HEK293T (cell line): ENCODE measurements around the gene ACVR1.

Source experiments
- CTCF ChIA-PET: fragments of 350-600 bp; formaldehyde crosslinking; extraction: SDS; loops from one replicate; lab custom pipeline; 2021; ENCODE audit warnings: antibody characterized with exemption, inconsistent platforms; lab: Yijun Ruan, JAX
- POLR2A ChIA-PET: fragments of 350-600 bp; formaldehyde crosslinking; extraction: SDS; loops from one replicate; lab custom pipeline; 2020; ENCODE audit warnings: antibody characterized with exemption, inconsistent platforms; lab: Yijun Ruan, JAX
- DNase-seq: peaks from one replicate; pipeline ENCODE4 v3.0.0; 2012; ENCODE audit warnings: mixed read lengths; ENCODE audit errors: extremely low spot score
- ARNT ChIP-seq: fragments of 450-650 bp; IDR thresholded peaks from 2 replicates; pipeline ENCODE4 v1.6.1; 2017; ENCODE audit warnings: mild to moderate bottlenecking
- BHLHE40 ChIP-seq: fragments of 450-650 bp; IDR thresholded peaks from 2 replicates; pipeline ENCODE4 v1.6.1; 2016; ENCODE audit warnings: mild to moderate bottlenecking, moderate library complexity, borderline replicate concordance
- CTBP1 ChIP-seq: fragments of 450-650 bp; IDR thresholded peaks from 2 replicates; pipeline ENCODE4 v1.6.1; 2016; ENCODE audit warnings: borderline replicate concordance
- ELF4 ChIP-seq: fragments of 450-650 bp; IDR thresholded peaks from 2 replicates; pipeline ENCODE4 v1.6.1; 2017; ENCODE audit warnings: antibody characterized with exemption
- FOXA1 ChIP-seq: fragments of 450-650 bp; IDR thresholded peaks from 2 replicates; pipeline ENCODE4 v1.6.1; 2016; ENCODE audit warnings: mild to moderate bottlenecking
- FOXK2 ChIP-seq: fragments of 450-650 bp; IDR thresholded peaks from 2 replicates; pipeline ENCODE4 v1.6.1; 2016; ENCODE audit warnings: mild to moderate bottlenecking
- FOXM1 ChIP-seq: fragments of 450-650 bp; IDR thresholded peaks from 2 replicates; pipeline ENCODE4 v1.6.1; 2017; ENCODE audit warnings: mild to moderate bottlenecking, borderline replicate concordance
- HDGF ChIP-seq: fragments of 450-650 bp; IDR thresholded peaks from 2 replicates; pipeline ENCODE4 v1.6.1; 2017; ENCODE audit warnings: antibody characterized with exemption, borderline replicate concordance
- L3MBTL2 ChIP-seq: fragments of 450-650 bp; conservative IDR thresholded peaks from 2 replicates; pipeline ENCODE4 v1.6.1; 2016; ENCODE audit warnings: mild to moderate bottlenecking
- LEF1 ChIP-seq: fragments of 450-650 bp; IDR thresholded peaks from 2 replicates; pipeline ENCODE4 v1.6.1; 2017; ENCODE audit warnings: mild to moderate bottlenecking, borderline replicate concordance
- NFRKB ChIP-seq: fragments of 450-650 bp; IDR thresholded peaks from 2 replicates; pipeline ENCODE4 v1.6.1; 2016; ENCODE audit warnings: mild to moderate bottlenecking, moderate library complexity
- PKNOX1 ChIP-seq: fragments of 450-650 bp; IDR thresholded peaks from 2 replicates; pipeline ENCODE4 v1.6.1; 2016
- SP1 ChIP-seq: fragments of 450-650 bp; IDR thresholded peaks from 2 replicates; pipeline ENCODE4 v1.6.1; 2017
- SUZ12 ChIP-seq: fragments of 450-650 bp; IDR thresholded peaks from 2 replicates; pipeline ENCODE4 v1.6.1; 2016; ENCODE audit warnings: mild to moderate bottlenecking
- TARDBP ChIP-seq: fragments of 450-650 bp; IDR thresholded peaks from 2 replicates; pipeline ENCODE4 v1.6.1; 2016
- ZNF384 ChIP-seq: fragments of 450-650 bp; IDR thresholded peaks from 2 replicates; pipeline ENCODE4 v1.6.1; 2016

ACVR1 gene

GRCh38 chr2:157866666-157867642 is 9.2 kb downstream of the ACVR1 start:
- TF ChIP-seq SP1 (no peak), ELF4 (no peak), ZNF384 (no peak), LEF1 (no peak), NFRKB (no peak), L3MBTL2 (no peak), HDGF (no peak), FOXM1 (no peak), ARNT (no peak), TARDBP (no peak), PKNOX1 (no peak), FOXA1 (no peak), SUZ12 (no peak), FOXK2 (no peak), BHLHE40 (no peak), CTBP1 (no peak)
- POLR2A ChIA-PET, result interaction anchor here (1.5 kb wide), 1 partner anchor 10 kb away, joined by 6 read pairs; the partner anchor contains the start of gene ACVR1
- CTCF ChIA-PET, result no interaction called here
- no peak for DNase-seq

GRCh38 chr2:157866202-157866601 is 9.9 kb downstream of the ACVR1 start:
- TF ChIP-seq ELF4 (no peak), NFRKB (no peak), SUZ12 (no peak), HDGF (no peak), LEF1 (no peak), BHLHE40 (no peak), ZNF384 (no peak)
- ChIA-PET POLR2A (interaction anchor here (1.5 kb wide), 1 partner anchor 10 kb away, joined by 6 read pairs; the partner anchor contains the start of gene ACVR1), CTCF (interaction anchor here (0.6 kb wide), 1 partner anchor 10 kb away, joined by 3 read pairs; no protein-coding TSS in a partner anchor)
- DNase-seq, result no peak

DNA sequence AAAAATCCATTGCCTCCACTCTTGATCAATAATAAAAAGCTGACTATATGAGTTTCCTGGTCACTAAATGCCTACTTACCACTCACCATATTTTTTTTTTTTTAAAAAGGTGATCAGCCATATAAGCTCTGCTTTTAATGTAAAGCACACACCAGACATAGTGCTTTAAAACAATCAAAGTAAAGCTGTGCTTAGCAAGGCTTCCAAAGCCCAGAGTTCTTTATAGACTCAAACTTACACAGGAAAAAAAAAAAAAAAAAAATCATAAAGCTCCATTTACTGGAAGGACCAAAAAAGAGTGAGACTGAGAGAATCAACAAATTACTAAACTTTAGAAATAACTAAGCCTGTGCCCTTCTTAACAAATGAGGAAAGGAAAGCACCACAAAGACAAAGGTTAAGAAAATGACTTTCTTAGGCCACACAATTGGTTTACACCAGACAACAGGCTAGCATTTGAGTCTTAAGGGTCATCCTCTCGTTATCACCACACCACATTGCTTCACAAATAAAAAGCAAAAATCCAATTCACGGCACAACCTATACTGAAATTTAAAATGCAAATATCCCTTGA is 11.2 kb downstream of the ACVR1 start:
- ChIA-PET CTCF (no interaction called here), POLR2A (interaction anchor here (0.8 kb wide), 1 partner anchor 10 kb away, joined by 3 read pairs; no protein-coding TSS in a partner anchor)
- no peak for DNase-seq
- TF ChIP-seq TARDBP, result no peak
- no peak for TF ChIP-seq SP1
- no peak for TF ChIP-seq PKNOX1

DNA sequence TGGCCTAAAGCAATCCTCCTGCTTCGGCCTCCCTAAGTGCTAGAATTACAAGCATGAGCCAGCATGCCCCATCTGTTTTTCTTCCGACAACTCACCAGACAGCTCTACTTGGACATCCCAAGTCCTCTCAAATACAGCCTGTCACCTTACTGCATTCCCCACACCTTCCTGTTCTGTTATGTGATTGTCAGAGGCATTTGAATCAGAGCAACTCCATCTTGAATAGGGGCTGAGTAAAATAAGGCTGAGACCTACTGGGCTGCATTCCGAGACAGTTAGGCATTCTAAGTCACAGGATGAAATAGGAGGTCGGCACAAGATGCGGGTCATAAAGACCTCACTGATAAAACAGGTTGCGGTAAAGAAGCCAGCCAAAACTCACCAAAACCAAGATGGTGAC is 17.3 kb downstream of the ACVR1 start:
- POLR2A ChIA-PET, result no interaction called here
- DNase-seq, result no peak
- CTCF ChIA-PET, result no interaction called here
- TF ChIP-seq CTBP1, result no peak
- no peak for TF ChIP-seq LEF1
- no peak for TF ChIP-seq FOXA1
- no peak for TF ChIP-seq ELF4
- no peak for TF ChIP-seq BHLHE40
- TF ChIP-seq ARNT, result no peak

- ChIA-PET POLR2A (no interaction called here), CTCF (no interaction called here)
- TF ChIP-seq FOXA1, result no peak
- no peak for DNase-seq
Measured at GRCh38 chr2:157857881-157858280, 18.2 kb downstream of the ACVR1 start.

- no peak for DNase-seq
- POLR2A ChIA-PET, result no interaction called here
- TF ChIP-seq HDGF (no peak), L3MBTL2 (no peak), TARDBP (no peak), FOXM1 (no peak), ARNT (no peak), SP1 (no peak)
- CTCF ChIA-PET, result interaction anchor here (0.8 kb wide), 1 partner anchor 13 kb away, joined by 3 read pairs; no protein-coding TSS in a partner anchor
Measured at GRCh38 chr2:157856187-157856515, 20.0 kb downstream of the ACVR1 start.

DNA sequence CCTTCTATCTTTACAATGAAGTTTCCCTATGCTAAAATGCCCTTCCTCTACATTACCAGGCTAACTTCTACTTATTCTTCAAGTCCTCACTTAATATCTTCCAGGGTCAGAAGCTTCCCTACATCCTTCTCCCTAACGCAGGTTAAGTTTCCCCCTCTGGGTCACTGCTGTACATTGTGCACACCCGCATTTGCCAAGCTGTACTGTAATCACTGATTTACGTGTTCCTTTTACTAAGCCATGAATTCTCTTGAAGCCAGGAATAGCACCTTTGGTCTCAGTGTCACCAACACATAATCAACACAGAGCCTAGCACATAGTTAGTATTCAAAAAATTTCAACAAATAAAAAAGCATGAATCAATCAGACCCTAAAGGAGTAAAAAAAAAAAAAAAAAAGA is 22.3 kb downstream of the ACVR1 start:
- ChIA-PET POLR2A (no interaction called here), CTCF (no interaction called here)
- TF ChIP-seq TARDBP, result no peak
- TF ChIP-seq HDGF, result no peak
- TF ChIP-seq FOXM1, result no peak
- TF ChIP-seq PKNOX1, result no peak
- no peak for TF ChIP-seq LEF1
- DNase-seq, result no peak
